ENCODE measurements around the gene ENHO. TPM values are rescaled to one million over a fixed set of nuclear protein-coding genes. Genes with fewer than 3 reads are reported as not detected.
A peak's percentile ranks its signal among the peaks of the same experiment; 100 is the strongest.

ENHO gene
- total RNA-seq, 1 donor from 2014 or later, result not detected

DNA sequence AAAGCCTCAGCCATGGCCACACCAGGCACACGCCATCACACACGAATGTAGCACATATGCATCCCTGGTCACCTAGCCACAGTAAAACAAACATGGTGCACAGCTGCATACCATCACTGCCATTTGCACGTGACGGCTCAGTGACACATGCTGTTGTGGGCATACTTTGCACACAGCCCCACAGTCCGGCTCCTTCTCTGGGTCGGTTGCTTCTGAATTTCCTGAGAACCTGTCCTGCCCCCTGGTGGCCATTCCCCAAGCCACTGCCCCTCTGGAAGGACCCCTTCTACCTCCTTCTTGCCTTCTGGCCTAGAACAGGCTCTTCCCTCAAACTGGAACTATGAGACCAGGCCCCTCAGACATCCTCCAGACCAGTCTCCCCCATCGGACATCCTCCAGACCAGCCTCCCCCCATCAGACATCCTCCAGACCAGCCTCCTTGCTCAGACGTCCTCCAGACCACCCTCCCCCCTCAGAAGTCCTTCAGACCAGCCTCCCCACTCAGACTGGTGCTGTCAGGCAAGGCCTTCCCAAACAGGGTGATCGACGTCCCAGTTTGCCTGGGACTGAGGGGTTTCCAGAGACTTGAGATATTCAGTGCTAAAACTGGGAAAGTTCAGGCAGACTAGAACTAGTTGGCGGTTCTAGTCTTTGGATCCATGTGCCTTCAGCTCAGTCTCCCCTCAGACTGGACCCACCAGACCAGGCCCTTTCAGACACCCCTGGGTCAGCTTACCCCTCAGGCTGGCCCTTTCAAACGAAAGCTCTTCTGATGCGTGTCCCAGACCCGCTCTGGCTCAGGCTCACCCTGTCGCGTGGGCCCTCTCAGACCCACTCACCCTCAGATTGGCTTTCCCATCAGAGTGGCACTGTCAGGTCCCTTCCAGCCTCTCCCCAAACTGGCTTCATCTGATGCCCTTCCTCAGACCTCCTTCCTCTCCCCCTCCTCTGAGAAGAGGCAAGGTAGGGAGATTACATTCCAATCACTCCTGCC is 24.3 kb upstream of the ENHO start:
- DNase-seq (ENCODE audit: low read depth), result peak; percentile 48
- Histone ChIP-seq H3K27me3 (ENCODE audit: control insufficient read depth, insufficient read depth, low read length) (peaks cover 1% of the 10 kb centered on the region), H3K4me3 (ENCODE audit: low read depth, low read length) (no peak overlapping the region), H3K36me3 (ENCODE audit: control insufficient read depth, insufficient read depth, low read length) (no peaks in the 10 kb centered on the region)
- FAIRE-seq, result no peak
- TF ChIP-seq, protein P1, sequence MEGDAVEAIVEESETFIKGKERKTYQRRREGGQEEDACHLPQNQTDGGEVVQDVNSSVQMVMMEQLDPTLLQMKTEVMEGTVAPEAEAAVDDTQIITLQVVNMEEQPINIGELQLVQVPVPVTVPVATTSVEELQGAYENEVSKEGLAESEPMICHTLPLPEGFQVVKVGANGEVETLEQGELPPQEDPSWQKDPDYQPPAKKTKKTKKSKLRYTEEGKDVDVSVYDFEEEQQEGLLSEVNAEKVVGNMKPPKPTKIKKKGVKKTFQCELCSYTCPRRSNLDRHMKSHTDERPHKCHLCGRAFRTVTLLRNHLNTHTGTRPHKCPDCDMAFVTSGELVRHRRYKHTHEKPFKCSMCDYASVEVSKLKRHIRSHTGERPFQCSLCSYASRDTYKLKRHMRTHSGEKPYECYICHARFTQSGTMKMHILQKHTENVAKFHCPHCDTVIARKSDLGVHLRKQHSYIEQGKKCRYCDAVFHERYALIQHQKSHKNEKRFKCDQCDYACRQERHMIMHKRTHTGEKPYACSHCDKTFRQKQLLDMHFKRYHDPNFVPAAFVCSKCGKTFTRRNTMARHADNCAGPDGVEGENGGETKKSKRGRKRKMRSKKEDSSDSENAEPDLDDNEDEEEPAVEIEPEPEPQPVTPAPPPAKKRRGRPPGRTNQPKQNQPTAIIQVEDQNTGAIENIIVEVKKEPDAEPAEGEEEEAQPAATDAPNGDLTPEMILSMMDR (IDR thresholded peaks at IDR 0.05; ENCODE audit: insufficient read depth, low read length, severe bottlenecking), result peak; percentile 81

DNA sequence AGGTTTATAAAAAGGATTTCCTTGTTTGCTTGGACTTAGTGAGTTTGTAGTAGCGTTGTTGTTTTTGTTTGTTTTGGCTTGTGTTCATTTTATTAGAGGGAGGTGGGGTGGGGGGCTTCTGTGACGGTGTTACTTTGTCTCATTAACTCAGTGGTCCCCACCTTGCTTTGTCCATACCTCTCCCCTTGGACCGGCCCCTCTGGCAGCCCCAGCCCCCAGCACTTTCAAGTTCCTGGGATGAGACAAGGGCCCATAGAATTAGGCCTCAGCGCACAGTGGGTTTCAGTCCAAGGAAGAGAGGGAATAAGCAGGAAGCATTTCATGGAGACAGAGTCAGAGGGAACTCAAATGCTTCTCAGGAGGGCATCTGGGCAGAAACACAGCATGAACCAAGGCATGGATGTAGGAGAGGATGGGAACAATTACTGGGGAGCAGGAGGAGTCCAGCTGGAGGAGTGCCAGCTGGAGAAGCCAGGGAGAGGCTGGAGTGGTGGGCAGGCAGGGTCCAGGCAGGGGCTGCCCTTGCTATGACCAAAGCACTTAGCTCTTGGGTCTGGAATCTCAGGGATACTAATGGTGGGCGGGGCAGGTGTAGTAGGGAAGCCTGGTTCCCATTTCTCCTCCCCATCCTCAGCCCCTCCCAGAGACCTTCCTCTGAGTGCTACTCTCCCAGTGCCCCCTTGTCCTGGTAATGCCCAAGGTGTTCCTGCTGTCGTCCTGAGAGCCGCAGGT is 23.5 kb upstream of the ENHO start:
- H3K4me3 ChIP-seq (ENCODE audit: low read depth, low read length), result no peak overlapping the region
- DNase-seq (ENCODE audit: low read depth) (no peak), FAIRE-seq (no peak)
- no peaks in the 10 kb centered on the region for H3K36me3 ChIP-seq (ENCODE audit: control insufficient read depth, insufficient read depth, low read length)
- TF ChIP-seq, protein P1 (IDR thresholded peaks at IDR 0.05; ENCODE audit: insufficient read depth, low read length, severe bottlenecking), result no peak
- peaks cover 1% of the 10 kb centered on the region for H3K27me3 ChIP-seq (ENCODE audit: control insufficient read depth, insufficient read depth, low read length)

DNA sequence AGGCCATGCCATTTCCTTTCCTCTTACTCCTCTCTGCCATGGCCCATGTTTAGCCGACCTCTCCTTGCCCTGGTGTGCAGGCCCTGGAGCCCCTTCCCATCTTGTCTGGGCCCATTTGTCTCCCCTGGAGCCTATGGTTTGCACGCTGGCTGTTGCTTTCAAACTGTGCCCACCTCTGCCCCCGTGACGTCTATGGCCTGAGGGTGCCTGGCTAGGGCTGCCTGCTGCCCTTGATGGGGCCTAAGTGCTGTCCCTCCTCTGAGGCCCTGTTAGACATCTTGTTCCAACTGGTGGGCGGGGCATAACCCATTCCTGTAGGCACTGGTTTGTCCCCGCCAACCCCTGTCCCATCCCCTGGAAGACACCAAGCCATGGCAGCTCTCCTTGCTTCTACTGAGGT is 22.7 kb upstream of the ENHO start:
- Histone ChIP-seq H3K36me3 (ENCODE audit: control insufficient read depth, insufficient read depth, low read length) (no peaks in the 10 kb centered on the region), H3K27me3 (ENCODE audit: control insufficient read depth, insufficient read depth, low read length) (peaks cover 1% of the 10 kb centered on the region), H3K4me3 (ENCODE audit: low read depth, low read length) (no peak overlapping the region)
- FAIRE-seq (no peak), DNase-seq (ENCODE audit: low read depth) (no peak)
- TF ChIP-seq, protein P1 (IDR thresholded peaks at IDR 0.05; ENCODE audit: insufficient read depth, low read length, severe bottlenecking), result no peak

DNA sequence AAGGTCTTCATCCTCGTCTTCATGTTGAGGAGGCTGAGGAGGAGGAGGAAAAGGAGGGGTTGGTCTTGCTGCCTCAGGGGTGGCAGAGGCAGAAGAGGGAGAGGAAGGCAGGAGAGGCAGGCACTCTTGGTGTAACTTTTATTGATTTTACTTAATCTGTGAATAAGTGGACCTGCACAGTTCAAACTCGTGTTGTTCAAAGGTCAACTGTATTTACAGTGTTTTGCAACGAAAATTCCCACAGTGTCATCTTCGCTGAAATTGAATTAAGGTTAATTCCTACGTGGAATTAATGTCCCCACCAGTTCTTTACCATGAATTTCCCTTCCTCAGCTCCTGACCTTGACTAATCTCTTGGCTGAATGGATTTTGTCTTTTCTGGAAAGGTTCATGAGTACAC is 21.2 kb upstream of the ENHO start:
- FAIRE-seq (no peak), DNase-seq (ENCODE audit: low read depth) (no peak)
- TF ChIP-seq, protein P1 (IDR thresholded peaks at IDR 0.05; ENCODE audit: insufficient read depth, low read length, severe bottlenecking), result no peak
- Histone ChIP-seq H3K36me3 (ENCODE audit: control insufficient read depth, insufficient read depth, low read length) (no peaks in the 10 kb centered on the region), H3K4me3 (ENCODE audit: low read depth, low read length) (no peak overlapping the region), H3K27me3 (ENCODE audit: control insufficient read depth, insufficient read depth, low read length) (peaks cover 1% of the 10 kb centered on the region)

DNA sequence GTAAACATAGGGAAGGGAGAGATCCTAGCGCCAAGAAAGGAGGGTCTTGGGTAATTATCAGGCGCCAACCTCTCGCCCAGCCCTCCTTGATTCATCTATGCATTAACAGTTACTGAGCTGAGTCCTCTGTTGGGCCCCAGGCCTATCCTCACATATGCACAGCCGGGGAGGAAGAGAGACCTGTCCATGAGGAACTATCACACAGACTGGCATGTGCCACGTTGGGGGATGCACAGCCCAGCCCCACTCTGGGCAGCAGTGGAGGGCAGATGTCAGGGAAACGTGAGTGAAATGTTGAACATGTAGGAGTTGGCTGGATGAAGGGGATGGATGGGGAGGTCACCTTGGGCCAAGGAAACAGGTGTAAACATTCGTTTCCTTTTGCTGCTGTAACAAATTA is 18.8 kb upstream of the ENHO start:
- H3K4me3 ChIP-seq (ENCODE audit: low read depth, low read length), result no peak overlapping the region
- no peaks in the 10 kb centered on the region for H3K36me3 ChIP-seq (ENCODE audit: control insufficient read depth, insufficient read depth, low read length)
- H3K27me3 ChIP-seq (ENCODE audit: control insufficient read depth, insufficient read depth, low read length), result peaks cover 2% of the 10 kb centered on the region
- TF ChIP-seq, protein P1 (IDR thresholded peaks at IDR 0.05; ENCODE audit: insufficient read depth, low read length, severe bottlenecking), result no peak
- DNase-seq (ENCODE audit: low read depth), result no peak
- no peak for FAIRE-seq

Data from bronchial epithelial cell (primary cell).